SK-N-SH (cell line): ENCODE results near the gene DMD. TPM values are rescaled to one million over a fixed set of nuclear protein-coding genes. Genes with fewer than 3 reads are reported as not detected.

Experiments
- CTCF ChIA-PET: fragments of 300-600, 350-600 bp; formaldehyde crosslinking; extraction: SDS; loops from one replicate; lab custom pipeline; 2021; lab: Yijun Ruan, JAX
- POLR2A ChIA-PET: fragments of 350-600 bp; sonication (Branson Sonifier 250); formaldehyde crosslinking; extraction: SDS; loops from one replicate; lab custom pipeline; 2020; ENCODE audit warnings: antibody characterized with exemption, inconsistent platforms; lab: Yijun Ruan, JAX
- DNase-seq: peaks from one replicate; pipeline ENCODE4 v3.0.0; 2012
- H2AFZ ChIP-seq: fragments of 200-600 bp; sonication (generic); 2 replicates; pipeline ENCODE4 v1.8.1; 2016; ENCODE audit warnings: antibody characterized with exemption, mild to moderate bottlenecking, low read depth
- H3F3A ChIP-seq: fragments of 200-600 bp; sonication (generic); replicated peaks from 2 replicates; pipeline ENCODE3; 2016; ENCODE audit warnings: antibody characterized with exemption, mild to moderate bottlenecking; ENCODE audit not compliant: insufficient read depth
- H3K27ac ChIP-seq, 2 experiments: fragments of 200-500 bp in 1 of 2; fragments of 200-600 bp in 1 of 2; sonication (Bioruptor generic) in 1 of 2; sonication (generic), shearing (Covaris generic) in 1 of 2; 2 replicates each; pipeline versions ENCODE4 v1.5.1 to v1.6.1; 2014 to 2016; ENCODE audit warnings: low read depth in 2 of 2, inconsistent platforms in 1 of 2, low read length in 1 of 2, mild to moderate bottlenecking in 1 of 2, mixed read lengths in 1 of 2
- H3K27me3 ChIP-seq: fragments of 200-600 bp; sonication (generic), shearing (Covaris generic); 2 replicates; pipeline ENCODE4 v1.6.1; 2016; ENCODE audit warnings: mixed run types; ENCODE audit not compliant: insufficient read depth
- H3K36me3 ChIP-seq, 2 experiments: fragments of 200-500 bp in 1 of 2; fragments of 200-600 bp in 1 of 2; sonication (Bioruptor generic) in 1 of 2; sonication (generic) in 1 of 2; replicated peaks in 1 of 2; 2 replicates each; pipeline versions ENCODE3 to v1.5.1; 2014 to 2016; ENCODE audit warnings: low read length in 1 of 2, mild to moderate bottlenecking in 1 of 2; ENCODE audit not compliant: insufficient read depth in 2 of 2, control insufficient read depth in 1 of 2
- H3K4me1 ChIP-seq, 2 experiments: fragments of 200-500 bp in 1 of 2; fragments of 200-600 bp in 1 of 2; sonication (Bioruptor generic) in 1 of 2; sonication (generic), shearing (Covaris generic) in 1 of 2; 2 replicates each; pipeline versions ENCODE4 v1.5.1 to v1.6.1; 2014 to 2016; ENCODE audit warnings: low read depth in 1 of 2, low read length in 1 of 2, mixed run types in 1 of 2; ENCODE audit not compliant: insufficient read depth in 2 of 2, control insufficient read depth in 1 of 2
- H3K4me2 ChIP-seq: fragments of 200-600 bp; sonication (generic), shearing (Covaris generic); 2 replicates; pipeline ENCODE4 v1.6.1; 2017; ENCODE audit warnings: mixed run types
- H3K4me3 ChIP-seq, 2 experiments: fragments of 200-500 bp in 1 of 2; fragments of 200-600 bp in 1 of 2; sonication (Bioruptor generic) in 1 of 2; sonication (generic), shearing (Covaris generic) in 1 of 2; 2 replicates each; pipeline versions ENCODE4 v1.5.1 to v1.8.1; 2014 to 2016; ENCODE audit warnings: low read depth in 2 of 2, inconsistent platforms in 1 of 2, low read length in 1 of 2, mild to moderate bottlenecking in 1 of 2, mixed read lengths in 1 of 2, moderate library complexity in 1 of 2
- H3K79me2 ChIP-seq: fragments of 200-600 bp; sonication (generic); 2 replicates; pipeline ENCODE4 v1.8.1; 2017; ENCODE audit warnings: mild to moderate bottlenecking; ENCODE audit not compliant: insufficient read depth
- H3K9ac ChIP-seq: fragments of 200-600 bp; sonication (generic); 2 replicates; pipeline ENCODE4 v1.6.1; 2017; ENCODE audit warnings: mixed run types
- H3K9me2 ChIP-seq: fragments of 200-600 bp; sonication (generic); 2 replicates; pipeline ENCODE4 v1.6.1; 2017; ENCODE audit warnings: mixed run types
- H3K9me3 ChIP-seq: fragments of 200-600 bp; sonication (generic); 2 replicates; pipeline ENCODE4 v1.6.1; 2017; ENCODE audit warnings: mixed run types, mild to moderate bottlenecking, moderate library complexity
- H4K20me1 ChIP-seq: fragments of 200-600 bp; sonication (generic); 2 replicates; pipeline ENCODE4 v1.6.1; 2017; ENCODE audit warnings: mild to moderate bottlenecking, mixed run types; ENCODE audit not compliant: insufficient read depth
- EZH2phosphoT487 ChIP-seq: fragments of 200-600 bp; sonication (generic); IDR thresholded peaks from 2 replicates; pipeline ENCODE4 v1.6.1; 2017; ENCODE audit warnings: low read depth, mixed run types, mild to moderate bottlenecking, antibody characterized with exemption, moderate library complexity, borderline replicate concordance
- FOXJ3 ChIP-seq: sonication (generic); formaldehyde crosslinking; IDR thresholded peaks from 2 replicates; pipeline ENCODE4 v1.5.1; 2020; ENCODE audit warnings: mild to moderate bottlenecking, missing genetic modification reagents
- FOXM1 ChIP-seq: IDR thresholded peaks from 2 replicates; pipeline ENCODE4 v1.4.0; 2012; ENCODE audit warnings: low read depth, mild to moderate bottlenecking
- IRF3 ChIP-seq: fragments of 150-350 bp; IDR thresholded peaks from 2 replicates; pipeline ENCODE4 v1.6.1; 2016; ENCODE audit warnings: mild to moderate bottlenecking, low read depth, low read length
- MXI1 ChIP-seq: IDR thresholded peaks from 2 replicates; pipeline ENCODE4 v1.6.1; 2012; ENCODE audit warnings: mild to moderate bottlenecking, low read depth, low read length, improper control_type of control experiment
- PBX3 ChIP-seq: IDR thresholded peaks from 2 replicates; pipeline ENCODE4; 2012
- RAD21 ChIP-seq: IDR thresholded peaks from 2 replicates; pipeline ENCODE4 v1.6.1; 2012; ENCODE audit warnings: mild to moderate bottlenecking, low read length
- RFX5 ChIP-seq: IDR thresholded peaks from 2 replicates; pipeline ENCODE4 v1.6.1; 2012; ENCODE audit warnings: mild to moderate bottlenecking, improper control_type of control experiment, low read length
- RXRA ChIP-seq: IDR thresholded peaks from 2 replicates; pipeline ENCODE4 v1.4.0; 2012; ENCODE audit warnings: low read depth, mild to moderate bottlenecking, borderline replicate concordance
- SIN3A ChIP-seq: IDR thresholded peaks from 2 replicates; pipeline ENCODE4 v1.6.1; 2012; ENCODE audit warnings: low read depth, mild to moderate bottlenecking, low read length, moderate library complexity, borderline replicate concordance
- SMC3 ChIP-seq: IDR thresholded peaks from 2 replicates; pipeline ENCODE4 v1.6.1; 2012; ENCODE audit warnings: low read depth, low read length, improper control_type of control experiment
- TAF1 ChIP-seq: IDR thresholded peaks from 2 replicates; pipeline ENCODE4 v1.6.1; 2012; ENCODE audit warnings: low read depth, mild to moderate bottlenecking, low read length, moderate library complexity, borderline replicate concordance
- YY1 ChIP-seq: IDR thresholded peaks from 2 replicates; pipeline ENCODE4 v1.4.0; 2012; ENCODE audit warnings: low read depth, mild to moderate bottlenecking
- WGBS: methylation state at CpG from one replicate; pipeline ENCODE4 v1.1.6; 2017; ENCODE audit warnings: low lambda C conversion rate; 5-methylcytosine and 5-hydroxymethylcytosine counted together
- polyA plus RNA-seq, 3 experiments: library from polyadenylated mRNA; depleted of rRNA; stranded (reverse); fragments of >200 nt; gene quantifications; 2 replicates each; pipeline ENCODE4 v1.2.3, GENCODE V29; 2012
- TF ChIP-seq, protein P1 (sequence below): fragments of 200-600 bp; sonication (generic); IDR thresholded peaks from 2 replicates; pipeline ENCODE4 v1.6.1; 2017; ENCODE audit warnings: antibody characterized with exemption, mild to moderate bottlenecking, moderate library complexity
- TF ChIP-seq, protein P2 (sequence below): fragments of 150-350 bp; IDR thresholded peaks from 2 replicates; pipeline ENCODE4 v1.6.1; 2017; ENCODE audit warnings: antibody characterized with exemption, low read length, low read depth, borderline replicate concordance

The DMD gene
- polyA plus RNA-seq, 1 of the 3 experiments (the other 2 are of a cell fraction): 3.9 TPM

DNA sequence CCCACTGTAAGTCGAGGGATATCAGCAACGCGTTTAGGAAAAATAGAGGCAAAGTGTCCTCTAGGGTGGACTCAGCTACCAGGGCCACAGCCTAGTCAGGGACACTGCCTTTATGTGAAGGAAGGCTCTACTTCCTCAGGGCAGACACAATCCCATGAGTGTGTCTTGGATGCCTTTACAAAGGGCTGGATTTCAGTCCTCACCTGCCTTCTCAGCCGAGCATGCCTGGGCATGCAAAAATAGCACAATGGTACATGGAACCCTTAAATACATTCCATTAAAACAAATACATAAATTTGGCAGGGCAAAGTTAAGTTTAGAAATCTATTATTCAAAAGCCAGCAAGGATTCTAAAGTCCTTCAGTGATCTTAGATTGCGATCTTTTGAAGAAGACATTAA is 51.1 kb downstream of the DMD start:
- Histone ChIP-seq H3K9me2 (no peaks in the 10 kb centered on the region), H3K9ac (no peak overlapping the region), H3K36me3 (no peaks in the 10 kb centered on the region), H3K79me2 (no peaks in the 10 kb centered on the region), H3F3A (no peaks in the 10 kb centered on the region), H4K20me1 (no peaks in the 10 kb centered on the region), H3K27me3 (no peaks in the 10 kb centered on the region), H3K4me3 (no peak overlapping the region), H3K9me3 (no peaks in the 10 kb centered on the region), H2AFZ (no peak overlapping the region), H3K27ac (no peak overlapping the region), H3K4me1 (no peaks in the 10 kb centered on the region), H3K4me2 (no peak overlapping the region)
- TF ChIP-seq TAF1 (no peak), MXI1 (no peak), FOXM1 (no peak), RFX5 (no peak), RAD21 (no peak), IRF3 (no peak), SIN3A (no peak), YY1 (no peak), SMC3 (no peak), PBX3 (no peak), EZH2phosphoT487 (no peak), RXRA (no peak), FOXJ3 (CRISPR knock-in tag) (no peak)
- TF ChIP-seq, protein P1, sequence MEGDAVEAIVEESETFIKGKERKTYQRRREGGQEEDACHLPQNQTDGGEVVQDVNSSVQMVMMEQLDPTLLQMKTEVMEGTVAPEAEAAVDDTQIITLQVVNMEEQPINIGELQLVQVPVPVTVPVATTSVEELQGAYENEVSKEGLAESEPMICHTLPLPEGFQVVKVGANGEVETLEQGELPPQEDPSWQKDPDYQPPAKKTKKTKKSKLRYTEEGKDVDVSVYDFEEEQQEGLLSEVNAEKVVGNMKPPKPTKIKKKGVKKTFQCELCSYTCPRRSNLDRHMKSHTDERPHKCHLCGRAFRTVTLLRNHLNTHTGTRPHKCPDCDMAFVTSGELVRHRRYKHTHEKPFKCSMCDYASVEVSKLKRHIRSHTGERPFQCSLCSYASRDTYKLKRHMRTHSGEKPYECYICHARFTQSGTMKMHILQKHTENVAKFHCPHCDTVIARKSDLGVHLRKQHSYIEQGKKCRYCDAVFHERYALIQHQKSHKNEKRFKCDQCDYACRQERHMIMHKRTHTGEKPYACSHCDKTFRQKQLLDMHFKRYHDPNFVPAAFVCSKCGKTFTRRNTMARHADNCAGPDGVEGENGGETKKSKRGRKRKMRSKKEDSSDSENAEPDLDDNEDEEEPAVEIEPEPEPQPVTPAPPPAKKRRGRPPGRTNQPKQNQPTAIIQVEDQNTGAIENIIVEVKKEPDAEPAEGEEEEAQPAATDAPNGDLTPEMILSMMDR: no peak
- TF ChIP-seq, protein P2, sequence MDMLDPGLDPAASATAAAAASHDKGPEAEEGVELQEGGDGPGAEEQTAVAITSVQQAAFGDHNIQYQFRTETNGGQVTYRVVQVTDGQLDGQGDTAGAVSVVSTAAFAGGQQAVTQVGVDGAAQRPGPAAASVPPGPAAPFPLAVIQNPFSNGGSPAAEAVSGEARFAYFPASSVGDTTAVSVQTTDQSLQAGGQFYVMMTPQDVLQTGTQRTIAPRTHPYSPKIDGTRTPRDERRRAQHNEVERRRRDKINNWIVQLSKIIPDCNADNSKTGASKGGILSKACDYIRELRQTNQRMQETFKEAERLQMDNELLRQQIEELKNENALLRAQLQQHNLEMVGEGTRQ: no peak
- WGBS: 30% methylated on average over 5 of the region's 5 CpGs
- ChIA-PET CTCF (no interaction called here), POLR2A (no interaction called here)
- no peak for DNase-seq
